ENCODE measurements around the gene GPR61. TPM values are rescaled to one million over a fixed set of nuclear protein-coding genes. Genes with fewer than 3 reads are reported as not detected.

The GPR61 gene
- total RNA-seq, 2 experiments from 2014 or later = 0.34 TPM; not detected in 1

Other genes with a start within 250 kb of the GPR61 start
- gene MYBPHL, start 232.9 kb upstream of the GPR61 start, total RNA-seq = not detected
- gene SORT1, start 142.0 kb upstream of the GPR61 start, total RNA-seq = under 1 TPM; 0.39 to 0.55 TPM
- gene PSMA5, start 113.4 kb upstream of the GPR61 start, total RNA-seq = 100 to 1,000 TPM; 151 to 249 TPM
- gene SYPL2, start 73.3 kb upstream of the GPR61 start, total RNA-seq = under 1 TPM in 1 of 2 experiments, not detected in 1; 0.05 TPM
- gene ATXN7L2, start 56.0 kb upstream of the GPR61 start, total RNA-seq = 10 to 100 TPM; 11.7 to 13.0 TPM
- gene CYB561D1, start 45.8 kb upstream of the GPR61 start, total RNA-seq = 1 to 10 TPM; 7.1 to 8.7 TPM
- 1 to 10 TPM; 1.8 to 2.0 TPM for gene AMIGO1, start 30.1 kb upstream of the GPR61 start, total RNA-seq
- gene GNAI3, start 8.7 kb downstream of the GPR61 start, total RNA-seq = 1 to 10 TPM; 7.1 to 9.6 TPM
- gene GNAT2, start 79.7 kb downstream of the GPR61 start, total RNA-seq = under 1 TPM; 0.26 to 0.64 TPM
- gene AMPD2, start 80.0 kb downstream of the GPR61 start, total RNA-seq = 10 to 100 TPM; 73.5 to 99.5 TPM
- 10 to 100 TPM; 18.1 to 20.6 TPM for gene GSTM4, start 116.2 kb downstream of the GPR61 start, total RNA-seq
- gene GSTM2, start 128.2 kb downstream of the GPR61 start, total RNA-seq = 10 to 100 TPM; 18.7 to 23.9 TPM
- gene GSTM1, start 147.9 kb downstream of the GPR61 start, total RNA-seq = 100 to 1,000 TPM in 1 of 2 experiments, 10 to 100 TPM in 1; 94.0 to 116 TPM
- under 1 TPM; 0.25 to 0.54 TPM for gene GSTM5, start 172.4 kb downstream of the GPR61 start, total RNA-seq
- 10 to 100 TPM; 47.6 to 49.1 TPM for gene GSTM3, start 201.2 kb downstream of the GPR61 start, total RNA-seq
- not detected for gene EPS8L3, start 224.1 kb downstream of the GPR61 start, total RNA-seq